Loucy (cell line): ENCODE results near the gene SOHLH1.

Experiments used
- H2AFZ ChIP-seq: fragments of 200-600 bp; sonication (generic); 2 replicates; pipeline ENCODE4 v1.6.0; 2016; ENCODE audit warnings: antibody characterized with exemption, mild to moderate bottlenecking, low read length, moderate library complexity
- H3F3A ChIP-seq: fragments of 200-600 bp; 2 replicates; pipeline ENCODE4 v1.6.0; 2016; ENCODE audit warnings: antibody characterized with exemption, low read depth, mild to moderate bottlenecking
- H3K27me3 ChIP-seq: fragments of 200-600 bp; sonication (generic); 2 replicates; pipeline ENCODE4 v1.6.1; 2014; ENCODE audit warnings: low read length, mild to moderate bottlenecking; ENCODE audit not compliant: insufficient read depth, poor library complexity, severe bottlenecking
- H3K36me3 ChIP-seq: fragments of 200-600 bp; sonication (generic); 2 replicates; pipeline ENCODE4 v1.6.1; 2016; ENCODE audit warnings: low read length; ENCODE audit not compliant: insufficient read depth
- H3K4me1 ChIP-seq: fragments of 200-600 bp; sonication (generic); 2 replicates; pipeline ENCODE4 v1.5.1; 2014; ENCODE audit warnings: low read length, mild to moderate bottlenecking; ENCODE audit not compliant: insufficient read depth, poor library complexity, severe bottlenecking
- H3K4me2 ChIP-seq: fragments of 200-600 bp; sonication (generic); 2 replicates; pipeline ENCODE4 v1.6.0; 2014; ENCODE audit warnings: antibody characterized with exemption, low read length, low read depth, mild to moderate bottlenecking; ENCODE audit not compliant: poor library complexity, severe bottlenecking
- H3K4me3 ChIP-seq: fragments of 200-600 bp; sonication (generic); 2 replicates; pipeline ENCODE4 v1.5.1; 2014; ENCODE audit warnings: low read length, mild to moderate bottlenecking, mixed read lengths; ENCODE audit not compliant: poor library complexity, severe bottlenecking
- H3K79me2 ChIP-seq: fragments of 200-600 bp; sonication (generic); 2 replicates; pipeline ENCODE4 v1.6.1; 2014; ENCODE audit warnings: low read length; ENCODE audit not compliant: insufficient read depth
- H3K9ac ChIP-seq: fragments of 200-600 bp; sonication (generic); 2 replicates; pipeline ENCODE4 v1.6.0; 2014; ENCODE audit warnings: mild to moderate bottlenecking, low read depth, low read length, moderate library complexity; ENCODE audit not compliant: poor library complexity, severe bottlenecking
- H3K9me2 ChIP-seq: fragments of 200-600 bp; sonication (generic); replicated peaks from 2 replicates; pipeline ENCODE4 v1.6.1; 2016; ENCODE audit warnings: low read depth, low read length, mixed read lengths
- H3K9me3 ChIP-seq: fragments of 200-600 bp; sonication (generic); 2 replicates; pipeline ENCODE4 v1.6.1; 2014; ENCODE audit warnings: mild to moderate bottlenecking, antibody characterized with exemption, low read length, low read depth; ENCODE audit not compliant: insufficient read depth
- H4K20me1 ChIP-seq: fragments of 200-600 bp; sonication (generic); 2 replicates; pipeline ENCODE4 v1.6.0; 2014; ENCODE audit warnings: antibody characterized with exemption, low read length, mild to moderate bottlenecking; ENCODE audit not compliant: insufficient read depth, poor library complexity, severe bottlenecking
- EZH2phosphoT487 ChIP-seq: fragments of 200-600 bp; IDR thresholded peaks from 2 replicates; pipeline ENCODE4 v1.6.1; 2018; ENCODE audit warnings: antibody characterized with exemption, mild to moderate bottlenecking, moderate library complexity, borderline replicate concordance
- TF ChIP-seq, protein P1 (sequence below): fragments of 200-600 bp; sonication (generic); conservative IDR thresholded peaks from 2 replicates; pipeline ENCODE4 v1.5.1; 2014; ENCODE audit warnings: mild to moderate bottlenecking, antibody characterized with exemption, low read length

The SOHLH1 gene

DNA sequence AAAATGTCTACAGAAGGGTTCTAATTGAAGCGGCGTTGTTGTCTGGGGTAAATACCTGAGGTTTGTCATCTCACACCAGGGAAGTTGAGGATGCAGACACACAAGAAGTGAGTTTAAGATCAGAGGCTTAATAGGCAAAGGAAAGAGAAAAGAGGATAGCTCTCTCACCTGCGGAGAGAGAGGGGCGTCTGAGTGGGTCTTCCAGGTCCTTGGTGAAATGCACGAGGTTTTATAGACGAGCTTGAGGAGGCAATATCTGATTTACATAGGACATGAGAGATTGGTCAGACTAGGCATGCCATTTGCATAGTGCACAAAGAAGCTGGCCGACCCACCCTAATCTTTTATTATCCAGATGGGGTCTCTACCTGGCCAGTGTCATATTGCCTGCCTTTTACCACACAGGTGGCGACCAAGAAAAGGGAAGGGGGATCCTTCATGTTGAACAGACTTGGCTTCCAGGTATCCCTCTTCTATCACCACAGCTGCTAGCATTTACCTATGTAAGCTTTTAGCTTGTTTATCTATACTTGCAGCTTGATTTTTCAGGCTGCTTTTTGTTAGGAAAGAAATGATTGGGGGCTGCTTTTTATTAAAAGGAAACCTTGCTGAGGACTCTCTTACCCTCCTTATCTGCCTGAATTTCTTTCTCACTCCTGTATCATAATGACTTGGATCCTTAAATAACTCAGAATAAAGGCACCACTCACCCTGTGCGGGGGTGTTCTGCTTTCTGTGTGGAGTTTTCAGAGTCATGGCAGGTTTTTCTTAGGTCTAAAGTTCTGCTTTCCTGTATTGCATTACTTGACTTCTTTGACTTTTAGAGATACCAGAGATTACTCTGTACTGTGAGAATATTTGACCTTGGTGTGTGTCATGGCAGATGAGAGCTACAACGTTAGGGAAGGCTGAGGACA, 50.5 kb downstream of the SOHLH1 start:
- TF ChIP-seq, protein P1, sequence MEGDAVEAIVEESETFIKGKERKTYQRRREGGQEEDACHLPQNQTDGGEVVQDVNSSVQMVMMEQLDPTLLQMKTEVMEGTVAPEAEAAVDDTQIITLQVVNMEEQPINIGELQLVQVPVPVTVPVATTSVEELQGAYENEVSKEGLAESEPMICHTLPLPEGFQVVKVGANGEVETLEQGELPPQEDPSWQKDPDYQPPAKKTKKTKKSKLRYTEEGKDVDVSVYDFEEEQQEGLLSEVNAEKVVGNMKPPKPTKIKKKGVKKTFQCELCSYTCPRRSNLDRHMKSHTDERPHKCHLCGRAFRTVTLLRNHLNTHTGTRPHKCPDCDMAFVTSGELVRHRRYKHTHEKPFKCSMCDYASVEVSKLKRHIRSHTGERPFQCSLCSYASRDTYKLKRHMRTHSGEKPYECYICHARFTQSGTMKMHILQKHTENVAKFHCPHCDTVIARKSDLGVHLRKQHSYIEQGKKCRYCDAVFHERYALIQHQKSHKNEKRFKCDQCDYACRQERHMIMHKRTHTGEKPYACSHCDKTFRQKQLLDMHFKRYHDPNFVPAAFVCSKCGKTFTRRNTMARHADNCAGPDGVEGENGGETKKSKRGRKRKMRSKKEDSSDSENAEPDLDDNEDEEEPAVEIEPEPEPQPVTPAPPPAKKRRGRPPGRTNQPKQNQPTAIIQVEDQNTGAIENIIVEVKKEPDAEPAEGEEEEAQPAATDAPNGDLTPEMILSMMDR = no peak
- TF ChIP-seq EZH2phosphoT487 = no peak
- no peaks in the 10 kb centered on the region for H3K9me2 ChIP-seq
- H3K79me2 ChIP-seq = no peaks in the 10 kb centered on the region
- no peaks in the 10 kb centered on the region for H3K4me1 ChIP-seq
- H3K36me3 ChIP-seq = no peaks in the 10 kb centered on the region
- H3K27me3 ChIP-seq = no peaks in the 10 kb centered on the region
- no peaks in the 10 kb centered on the region for H3F3A ChIP-seq
- no peak overlapping the region for H3K9ac ChIP-seq
- no peaks in the 10 kb centered on the region for H4K20me1 ChIP-seq
- H3K4me3 ChIP-seq = no peak overlapping the region
- peaks cover 15% of the 10 kb centered on the region; the same call in 1 of the 2 replicates for H3K9me3 ChIP-seq
- H3K4me2 ChIP-seq = no peak overlapping the region
- H2AFZ ChIP-seq = no peak overlapping the region

DNA sequence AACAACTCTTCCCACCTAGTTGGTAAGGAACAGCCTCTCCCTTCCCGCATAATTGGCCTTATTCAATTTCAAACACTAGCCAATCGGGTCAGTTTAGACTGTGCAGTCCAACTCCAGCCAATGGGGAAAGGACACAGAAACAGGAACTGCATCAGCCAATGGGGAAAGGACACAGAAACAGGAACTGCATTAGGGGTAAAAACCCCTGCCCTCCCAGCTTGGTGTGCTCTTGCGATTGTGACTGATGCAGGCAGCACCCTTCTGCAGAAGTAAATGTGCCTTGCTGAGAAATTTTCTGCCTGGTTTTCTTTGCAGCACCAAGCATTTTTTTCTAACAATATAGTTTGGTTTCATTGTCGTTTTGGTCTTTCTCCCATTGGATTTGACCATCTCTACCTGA, 51.4 kb downstream of the SOHLH1 start:
- no peaks in the 10 kb centered on the region for H3K9me2 ChIP-seq
- H3K27me3 ChIP-seq = no peaks in the 10 kb centered on the region
- no peak overlapping the region for H3K9ac ChIP-seq
- H3K36me3 ChIP-seq = no peaks in the 10 kb centered on the region
- no peak overlapping the region for H3K4me3 ChIP-seq
- no peak overlapping the region for H2AFZ ChIP-seq
- H3K9me3 ChIP-seq = peaks cover 15% of the 10 kb centered on the region; the same call in 1 of the 2 replicates
- H3K4me1 ChIP-seq = no peaks in the 10 kb centered on the region
- H3K4me2 ChIP-seq = no peak overlapping the region
- TF ChIP-seq EZH2phosphoT487 = no peak
- TF ChIP-seq, protein P1 = no peak
- no peaks in the 10 kb centered on the region for H3K79me2 ChIP-seq
- no peaks in the 10 kb centered on the region for H4K20me1 ChIP-seq
- no peaks in the 10 kb centered on the region for H3F3A ChIP-seq

DNA sequence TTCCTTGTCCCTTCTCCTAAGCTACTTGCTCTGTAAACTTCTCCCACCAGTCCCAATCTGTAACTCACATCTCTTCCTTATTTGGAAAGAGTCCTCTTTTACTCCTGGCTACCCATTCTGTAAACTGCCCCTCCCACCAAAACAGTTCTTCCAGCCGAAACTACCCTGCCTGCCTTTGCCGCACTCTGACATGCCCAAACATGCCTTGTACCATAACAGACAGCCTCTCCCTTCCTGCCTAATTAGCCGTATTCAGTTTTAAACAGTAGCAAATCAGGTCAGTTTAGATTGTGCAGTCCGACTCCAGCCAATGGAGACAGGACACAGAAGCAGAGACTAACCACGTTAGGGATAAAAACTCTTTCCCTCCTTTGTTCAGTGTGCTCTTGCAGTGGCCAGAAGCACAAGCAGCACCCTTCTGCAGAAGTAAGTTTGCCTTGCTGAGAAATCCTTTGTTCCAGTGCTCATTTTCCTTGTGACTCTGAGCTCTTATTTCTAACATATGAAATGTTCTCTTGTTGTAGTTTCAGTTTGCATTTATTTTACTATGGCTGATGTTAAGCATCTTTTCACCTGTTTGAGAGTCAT, 54.6 kb downstream of the SOHLH1 start:
- H3K36me3 ChIP-seq = no peaks in the 10 kb centered on the region
- no peaks in the 10 kb centered on the region for H4K20me1 ChIP-seq
- TF ChIP-seq, protein P1 = no peak
- TF ChIP-seq EZH2phosphoT487 = no peak
- H3K9me2 ChIP-seq = no peaks in the 10 kb centered on the region
- no peaks in the 10 kb centered on the region for H3F3A ChIP-seq
- H3K9me3 ChIP-seq = peaks cover 20% of the 10 kb centered on the region; the same call in 1 of the 2 replicates
- H3K79me2 ChIP-seq = no peaks in the 10 kb centered on the region
- no peak overlapping the region for H3K4me3 ChIP-seq
- no peak overlapping the region for H2AFZ ChIP-seq
- H3K4me2 ChIP-seq = no peak overlapping the region
- no peaks in the 10 kb centered on the region for H3K4me1 ChIP-seq
- H3K9ac ChIP-seq = no peak overlapping the region
- H3K27me3 ChIP-seq = no peaks in the 10 kb centered on the region
